Prostate gland (tissue), 2 donors: Measurements from ENCODE around the gene CLK4. TPM values are rescaled to one million over a fixed set of nuclear protein-coding genes. Genes with fewer than 3 reads are reported as not detected.

Experiments
- DNase-seq: peaks from one replicate; pipeline ENCODE4 v3.0.0-alpha.2; 2019; ENCODE audit warnings: low spot score
- H3K27ac ChIP-seq, 2 donors: fragments of 200-600 bp; sonication (generic); 2 replicates each; pipeline ENCODE4 v1.5.1; 2017 to 2019
- H3K27me3 ChIP-seq: fragments of 200-600 bp; sonication (generic); replicated peaks from 2 replicates; pipeline ENCODE4 v1.5.1; 2019; ENCODE audit not compliant: insufficient read depth
- H3K36me3 ChIP-seq, 2 donors: fragments of 200-600 bp; sonication (generic); 1 replicate in 1 of 2; 2 replicates in 1 of 2; pipeline versions ENCODE4 v1.5.1 to v1.8.1; 2017 to 2019
- H3K4me1 ChIP-seq: fragments of 200-600 bp; sonication (generic); replicated peaks from 2 replicates; pipeline ENCODE4 v1.5.1; 2019
- H3K4me3 ChIP-seq, 2 donors: fragments of 200-600 bp; sonication (generic); 2 replicates each; pipeline ENCODE4 v1.5.1; 2017 to 2019
- H3K9me3 ChIP-seq: fragments of 200-600 bp; sonication (generic); 2 replicates; pipeline ENCODE4 v1.5.1; 2017
- CTCF ChIP-seq, 4 experiments: fragments of 200-600 bp in 2 of 4; fragments of 450-650 bp in 2 of 4; sonication (generic) in 2 of 4; IDR thresholded peaks; 1 replicate in 3 of 4; 2 replicates in 1 of 4; pipeline ENCODE4 v1.5.1; 2016 to 2019; ENCODE audit warnings: antibody characterized with exemption in 4 of 4, mild to moderate bottlenecking in 2 of 4, moderate library complexity in 2 of 4
- POLR2A ChIP-seq: fragments of 450-650 bp; IDR thresholded peaks from one replicate; pipeline ENCODE4 v1.6.1; 2016; ENCODE audit warnings: antibody characterized with exemption, mild to moderate bottlenecking
- POLR2AphosphoS5 ChIP-seq: sonication (generic); formaldehyde crosslinking; IDR thresholded peaks from one replicate; pipeline ENCODE4 v1.6.1; 2017; ENCODE audit warnings: antibody characterized with exemption
- WGBS: methylation state at CpG from one replicate; pipeline ENCODE4 v1.1.5; 2018; 5-methylcytosine and 5-hydroxymethylcytosine counted together
- intact Hi-C: fragments of 100-400 bp; cut with DNase I; formaldehyde crosslinking; loops from one replicate; pipeline ENCODE4 v1.14.2; 2022
- total RNA-seq, 2 donors: library from RNA; depleted of rRNA; stranded (reverse); fragments of >200 nt; gene quantifications; one replicate each; pipeline ENCODE4 v1.1.0, GENCODE V29; 2016

Gene CLK4
- total RNA-seq, 2 donors from 2014 or later, result 26.7 to 39.0 TPM

GRCh38 chr5:178640331-178641045 is 13.6 kb upstream of the CLK4 start:
- H3K27me3 ChIP-seq, result no peaks in the 10 kb centered on the region
- DNase-seq, result no peak
- no peaks in the 10 kb centered on the region for H3K36me3 ChIP-seq
- H3K27ac ChIP-seq, result no peak overlapping the region
- TF ChIP-seq CTCF (IDR thresholded peaks at IDR 0.05), result no peak
- no peak for TF ChIP-seq POLR2A
- no peak for TF ChIP-seq POLR2AphosphoS5
- no peaks in the 10 kb centered on the region for H3K4me1 ChIP-seq
- no peak overlapping the region for H3K4me3 ChIP-seq
- intact Hi-C loops, result no loop called here
- H3K9me3 ChIP-seq, result no peaks in the 10 kb centered on the region
- WGBS, result 86% methylated on average over 13 of the region's 13 CpGs

- Histone ChIP-seq H3K4me1 (no peaks in the 10 kb centered on the region), H3K4me3 (no peak overlapping the region), H3K27ac (no peak overlapping the region), H3K27me3 (no peaks in the 10 kb centered on the region), H3K36me3 (no peaks in the 10 kb centered on the region), H3K9me3 (no peaks in the 10 kb centered on the region)
- no peak for DNase-seq
- TF ChIP-seq POLR2A, result no peak
- no peak for TF ChIP-seq CTCF (IDR thresholded peaks at IDR 0.05)
- no peak for TF ChIP-seq POLR2AphosphoS5
- intact Hi-C loops, result no loop called here
- 63% methylated on average over 9 of the region's 9 CpGs for WGBS
Observed at GRCh38 chr5:178637356-178638074, 10.7 kb upstream of the CLK4 start.

- H3K27ac ChIP-seq, result no peak overlapping the region
- intact Hi-C loops, result no loop called here
- 44% methylated on average over 4 of the region's 4 CpGs for WGBS
- TF ChIP-seq POLR2A (no peak), CTCF (IDR thresholded peaks at IDR 0.05) (no peak)
- no peaks in the 10 kb centered on the region for H3K36me3 ChIP-seq
- no peak overlapping the region for H3K4me3 ChIP-seq
- no peaks in the 10 kb centered on the region for H3K27me3 ChIP-seq
- no peaks in the 10 kb centered on the region for H3K9me3 ChIP-seq
- H3K4me1 ChIP-seq, result no peaks in the 10 kb centered on the region
- no peak for DNase-seq
Observed at GRCh38 chr5:178632285-178632684, 5.4 kb upstream of the CLK4 start.

- Histone ChIP-seq H3K36me3 (no peaks in the 10 kb centered on the region), H3K27ac (no peak overlapping the region), H3K4me1 (no peaks in the 10 kb centered on the region), H3K27me3 (no peaks in the 10 kb centered on the region), H3K4me3 (no peak overlapping the region), H3K9me3 (no peaks in the 10 kb centered on the region)
- 38% methylated on average over 2 of the region's 2 CpGs for WGBS
- TF ChIP-seq POLR2A (no peak), CTCF (IDR thresholded peaks at IDR 0.05) (no peak), POLR2AphosphoS5 (no peak)
- DNase-seq, result no peak
- intact Hi-C loops, result no loop called here
Observed at GRCh38 chr5:178630951-178631350, 4.1 kb upstream of the CLK4 start.
